ENCODE measurements around the gene ZNF865. TPM values are rescaled to one million over a fixed set of nuclear protein-coding genes. Genes with fewer than 3 reads are reported as not detected.

Gene ZNF865
- total and polyA plus RNA-seq, 2 donors = 2.1 to 13.7 TPM

GRCh38 chr19:55635334-55635717 lies 29.9 kb downstream of the ZNF865 start:
- Histone ChIP-seq H3K27ac (ENCODE audit: low read depth) (peak overlapping the region; percentile 91), H3K4me3 (ENCODE audit: low read depth, low read length) (peak overlapping the region; percentile 89), H3K4me1 (ENCODE audit: insufficient read depth) (peaks cover 5% of the 10 kb centered on the region), H3K36me3 (ENCODE audit: insufficient read depth) (no peaks in the 10 kb centered on the region)
- DNase-seq (ENCODE audit: extremely low spot score) = no peak
- WGBS = 10% methylated on average over 9 of the region's 9 CpGs

- H3K27ac ChIP-seq (ENCODE audit: low read depth) = no peak overlapping the region
- H3K4me3 ChIP-seq (ENCODE audit: low read depth, low read length) = peak overlapping the region; percentile 89
- no peak for DNase-seq (ENCODE audit: extremely low spot score)
- H3K4me1 ChIP-seq (ENCODE audit: insufficient read depth) = peaks cover 5% of the 10 kb centered on the region
- no peaks in the 10 kb centered on the region for H3K36me3 ChIP-seq (ENCODE audit: insufficient read depth)
- 71% methylated on average over 7 of the region's 7 CpGs for WGBS
Observed at GRCh38 chr19:55635856-55636440, 30.5 kb downstream of the ZNF865 start.

GRCh38 chr19:55636723-55637122 lies 31.3 kb downstream of the ZNF865 start:
- Histone ChIP-seq H3K4me3 (ENCODE audit: low read depth, low read length) (no peak overlapping the region), H3K36me3 (ENCODE audit: insufficient read depth) (no peaks in the 10 kb centered on the region), H3K27ac (ENCODE audit: low read depth) (no peak overlapping the region), H3K4me1 (ENCODE audit: insufficient read depth) (peaks cover 5% of the 10 kb centered on the region)
- no peak for DNase-seq (ENCODE audit: extremely low spot score)
- WGBS = 86% methylated on average over 4 of the region's 4 CpGs

- Histone ChIP-seq H3K4me1 (ENCODE audit: insufficient read depth) (peaks cover 5% of the 10 kb centered on the region), H3K27ac (ENCODE audit: low read depth) (no peak overlapping the region)
- WGBS = 80% methylated on average over 11 of the region's 11 CpGs
Observed at GRCh38 chr19:55637534-55637933, 32.1 kb downstream of the ZNF865 start.

DNA sequence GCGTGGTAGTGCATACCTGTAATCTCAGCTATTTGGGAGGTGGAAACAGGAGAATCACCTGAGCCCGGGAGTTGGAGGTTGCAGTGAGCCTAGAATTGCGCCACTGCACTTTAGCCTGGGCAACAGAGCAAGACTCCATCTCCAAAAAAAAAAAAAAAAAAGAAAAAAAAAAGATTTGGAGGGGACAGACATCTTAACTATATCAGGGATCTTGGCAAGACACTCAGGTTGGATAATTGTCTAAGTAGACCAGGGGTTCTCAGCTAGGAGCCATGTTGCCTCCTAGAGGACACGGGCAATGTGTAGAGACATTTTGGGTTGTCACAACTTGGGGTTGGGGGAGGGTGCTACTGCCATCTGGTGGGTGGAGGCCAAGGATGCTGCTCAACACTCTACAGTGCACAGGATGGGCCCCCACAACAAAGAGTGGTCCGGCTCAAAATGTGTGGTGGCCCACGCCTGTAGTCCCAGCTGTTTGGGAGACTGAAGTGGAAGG lies 33.5 kb downstream of the ZNF865 start:
- WGBS = 83% methylated on average over 6 of the region's 6 CpGs
- H3K36me3 ChIP-seq (ENCODE audit: insufficient read depth) = no peaks in the 10 kb centered on the region
- no peak for DNase-seq (ENCODE audit: extremely low spot score)
- H3K4me1 ChIP-seq (ENCODE audit: insufficient read depth) = peaks cover 5% of the 10 kb centered on the region
- H3K4me3 ChIP-seq (ENCODE audit: low read depth, low read length) = no peak overlapping the region
- H3K27ac ChIP-seq (ENCODE audit: low read depth) = no peak overlapping the region

More at GRCh38 chr19:55637534-55637933, 32.1 kb downstream of the ZNF865 start:
- DNase-seq (ENCODE audit: extremely low spot score) = no peak
- Histone ChIP-seq H3K36me3 (ENCODE audit: insufficient read depth) (no peaks in the 10 kb centered on the region), H3K4me3 (ENCODE audit: low read depth, low read length) (no peak overlapping the region)

GRCh38 chr19:55640043-55640576 lies 34.7 kb downstream of the ZNF865 start:
- WGBS = 13% methylated on average over 38 of the region's 38 CpGs
- H3K4me3 ChIP-seq (ENCODE audit: low read depth, low read length) = peak overlapping the region; percentile 94
- no peaks in the 10 kb centered on the region for H3K36me3 ChIP-seq (ENCODE audit: insufficient read depth)
- H3K27ac ChIP-seq (ENCODE audit: low read depth) = no peak overlapping the region
- no peak for DNase-seq (ENCODE audit: extremely low spot score)
- peaks cover 7% of the 10 kb centered on the region for H3K4me1 ChIP-seq (ENCODE audit: insufficient read depth)

- WGBS = under 1% methylated on average over 89 of the region's 89 CpGs
- peaks cover 7% of the 10 kb centered on the region for H3K4me1 ChIP-seq (ENCODE audit: insufficient read depth)
Observed at GRCh38 chr19:55640577-55641425, 35.4 kb downstream of the ZNF865 start, which contains the start of gene ZNF580. TSS of gene ZNF580 (plus strand) at chr19:55641002. CDS start at chr19:55642509, 1,507 bp downstream.

DNA sequence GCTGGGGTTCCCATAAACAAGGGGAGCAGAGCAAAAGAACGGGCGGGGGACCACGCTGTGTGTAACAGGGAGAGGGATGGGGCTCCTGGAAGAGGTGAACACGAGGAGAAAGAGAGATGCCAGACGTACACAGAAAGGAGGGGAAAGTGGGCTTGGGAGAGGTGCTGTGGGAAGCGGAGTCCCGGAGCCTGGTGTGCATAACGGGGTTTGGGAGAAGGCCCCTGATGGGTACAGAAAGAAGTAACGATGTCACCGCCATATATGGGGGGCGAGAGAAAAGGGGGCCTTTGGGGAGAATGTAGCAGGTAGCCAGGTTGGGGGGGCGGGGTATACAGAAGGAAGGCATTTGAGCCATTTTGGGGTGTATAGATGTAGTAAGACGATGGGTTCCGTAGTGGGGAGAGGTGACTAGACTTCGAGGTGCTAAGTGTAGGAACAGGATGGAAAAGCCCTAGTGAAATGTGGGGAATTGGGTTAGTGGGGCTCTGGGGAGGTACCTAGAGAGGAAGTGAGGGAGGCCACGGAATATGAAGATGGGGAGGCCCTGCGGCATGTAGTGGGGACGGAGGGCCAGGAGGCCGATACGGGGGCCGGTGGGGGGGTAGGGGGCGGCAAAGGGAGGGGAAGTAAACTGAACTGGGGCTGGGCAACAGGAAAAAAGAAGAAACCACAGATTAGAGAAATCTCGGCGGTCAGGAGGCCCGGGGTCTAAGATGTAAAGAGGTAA lies 36.1 kb downstream of the ZNF865 start:
- no peaks in the 10 kb centered on the region for H3K36me3 ChIP-seq (ENCODE audit: insufficient read depth)
- DNase-seq (ENCODE audit: extremely low spot score) = no peak
- H3K27ac ChIP-seq (ENCODE audit: low read depth) = peak overlapping the region; percentile 87
- peak overlapping the region; percentile 94 for H3K4me3 ChIP-seq (ENCODE audit: low read depth, low read length)
- WGBS = under 1% methylated on average over 25 of the region's 25 CpGs
- H3K4me1 ChIP-seq (ENCODE audit: insufficient read depth) = peaks cover 2% of the 10 kb centered on the region

More at GRCh38 chr19:55640577-55641425, 35.4 kb downstream of the ZNF865 start, which contains the start of gene ZNF580:
- Histone ChIP-seq H3K36me3 (ENCODE audit: insufficient read depth) (no peaks in the 10 kb centered on the region), H3K27ac (ENCODE audit: low read depth) (peak within 1 kb of the TSS; percentile 87), H3K4me3 (ENCODE audit: low read depth, low read length) (peak within 1 kb of the TSS; percentile 94)
- DNase-seq (ENCODE audit: extremely low spot score) = no peak

- Histone ChIP-seq H3K4me3 (ENCODE audit: low read depth, low read length) (peak overlapping the region; percentile 94), H3K4me1 (ENCODE audit: insufficient read depth) (peaks cover 2% of the 10 kb centered on the region), H3K27ac (ENCODE audit: low read depth) (peak overlapping the region; percentile 77), H3K36me3 (ENCODE audit: insufficient read depth) (no peaks in the 10 kb centered on the region)
- DNase-seq (ENCODE audit: extremely low spot score) = no peak
- 1% methylated on average over 65 of the region's 65 CpGs for WGBS
Observed at GRCh38 chr19:55642153-55643002, 36.9 kb downstream of the ZNF865 start.

DNA sequence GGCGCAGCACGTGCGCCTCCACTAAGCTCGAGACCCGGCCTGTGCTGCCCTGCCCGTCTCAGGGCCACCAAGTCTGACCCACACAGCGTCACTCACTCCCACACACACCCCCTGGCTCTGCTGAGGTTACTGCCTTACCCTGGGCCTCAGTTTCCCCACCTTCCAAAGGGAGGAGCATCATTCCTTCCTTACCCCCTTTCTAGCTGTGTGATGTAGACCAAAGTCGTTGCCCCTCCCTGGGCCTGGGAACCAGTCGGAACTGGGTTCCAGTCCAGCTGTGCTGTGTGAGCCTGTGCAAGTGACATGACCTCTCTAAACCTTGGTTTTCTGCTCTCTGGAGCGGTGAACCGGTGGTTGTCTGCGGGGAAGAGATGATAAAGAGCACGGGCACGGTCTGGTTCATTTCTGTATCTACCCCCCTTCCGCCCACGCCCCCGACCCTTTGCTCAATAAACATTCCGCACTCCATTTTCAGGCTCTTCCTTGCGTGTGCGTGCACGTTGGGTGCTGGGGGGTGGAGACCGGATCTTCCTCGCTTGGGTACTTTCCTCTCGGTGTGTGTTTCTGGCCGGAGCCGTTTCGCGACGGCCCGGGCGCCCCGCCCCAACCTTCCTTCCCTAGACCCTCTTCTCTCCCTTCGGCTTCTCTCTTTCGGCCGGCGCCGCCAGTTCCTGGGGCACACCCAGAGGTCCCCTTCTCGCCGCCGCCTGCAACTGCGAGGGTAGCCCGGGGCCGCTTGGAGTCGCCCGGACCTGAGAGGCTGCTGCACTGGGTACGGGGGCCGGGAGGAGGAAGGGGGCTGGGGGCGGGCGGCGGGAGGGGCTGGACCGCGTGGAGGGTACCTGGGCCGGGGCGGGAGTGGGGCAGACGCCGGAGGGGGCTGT lies 37.8 kb downstream of the ZNF865 start, which contains the start of gene ZNF581:
Gene ZNF581 (plus strand): TSS at position 647 of the 884 bp plus-strand sequence. CDS start 923 bp downstream, outside the sequence.
- peaks cover 2% of the 10 kb centered on the region for H3K4me1 ChIP-seq (ENCODE audit: insufficient read depth)
- 2% methylated on average over 56 of the region's 56 CpGs for WGBS
- peak within 1 kb of the TSS; percentile 94 for H3K4me3 ChIP-seq (ENCODE audit: low read depth, low read length)
- DNase-seq (ENCODE audit: extremely low spot score) = no peak
- H3K27ac ChIP-seq (ENCODE audit: low read depth) = peak within 1 kb of the TSS; percentile 87
- H3K36me3 ChIP-seq (ENCODE audit: insufficient read depth) = no peaks in the 10 kb centered on the region

DNA sequence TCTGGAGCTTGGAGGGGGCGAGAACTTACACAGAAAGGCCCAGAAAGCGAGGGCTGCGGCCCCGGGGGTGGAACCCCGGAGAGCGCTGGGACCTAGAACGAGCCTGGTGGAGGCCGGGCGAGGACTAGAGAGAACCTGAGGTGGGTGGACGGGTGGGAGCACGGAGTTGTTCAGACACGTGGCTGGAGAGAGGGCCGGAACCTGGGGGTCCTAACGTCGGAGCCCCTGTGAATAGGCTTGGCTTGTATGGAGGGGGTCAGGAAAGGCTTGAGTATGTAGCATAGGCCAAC lies 38.4 kb downstream of the ZNF865 start:
- DNase-seq (ENCODE audit: extremely low spot score) = no peak
- Histone ChIP-seq H3K27ac (ENCODE audit: low read depth) (peak overlapping the region; percentile 5), H3K4me1 (ENCODE audit: insufficient read depth) (peaks cover 2% of the 10 kb centered on the region), H3K36me3 (ENCODE audit: insufficient read depth) (no peaks in the 10 kb centered on the region), H3K4me3 (ENCODE audit: low read depth, low read length) (peak overlapping the region; percentile 94)
- WGBS = under 1% methylated on average over 15 of the region's 15 CpGs

Measured in urinary bladder (tissue), 4 donors.